GM18951 (cell line): ENCODE results near the gene MEX3A.

ENCODE experiments used
- POLR2A ChIP-seq: IDR thresholded peaks from 4 replicates; pipeline ENCODE4 v1.6.1; 2011; ENCODE audit warnings: mild to moderate bottlenecking; ENCODE audit not compliant: insufficient read length, insufficient read depth; ENCODE audit errors: extremely low read depth
- in situ Hi-C: fragments of 300-500 bp; cut with MboI; formaldehyde crosslinking; loops from one replicate; pipeline ENCODE4 v1.12.0; 2022; ENCODE audit warnings: low sequenced_read_pairs, mixed read lengths, inconsistent platforms; ENCODE audit not compliant: unreplicated experiment

Gene MEX3A

DNA sequence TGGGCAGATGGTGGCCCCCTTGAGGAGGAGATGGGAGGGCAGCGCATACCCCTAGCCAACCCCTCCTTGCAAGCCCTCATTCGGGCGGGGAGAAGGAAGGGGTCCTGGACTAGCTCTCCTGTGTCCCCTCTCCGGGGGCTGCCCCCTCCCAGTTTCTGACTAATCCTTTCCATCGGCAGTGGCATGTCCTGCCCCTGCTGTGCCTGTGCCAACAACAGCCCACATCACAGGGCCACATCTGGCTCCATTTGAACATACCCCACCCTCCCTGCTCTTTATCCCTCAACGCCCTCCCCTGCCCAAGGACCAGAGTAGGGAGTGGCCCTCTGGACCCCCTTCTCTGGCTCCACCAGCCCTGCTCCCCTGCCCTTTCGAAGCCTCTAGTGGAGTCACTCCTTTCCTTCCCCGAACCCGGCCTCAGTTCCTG lies 21.3 kb upstream of the MEX3A start:
- in situ Hi-C loops: no loop called here

DNA sequence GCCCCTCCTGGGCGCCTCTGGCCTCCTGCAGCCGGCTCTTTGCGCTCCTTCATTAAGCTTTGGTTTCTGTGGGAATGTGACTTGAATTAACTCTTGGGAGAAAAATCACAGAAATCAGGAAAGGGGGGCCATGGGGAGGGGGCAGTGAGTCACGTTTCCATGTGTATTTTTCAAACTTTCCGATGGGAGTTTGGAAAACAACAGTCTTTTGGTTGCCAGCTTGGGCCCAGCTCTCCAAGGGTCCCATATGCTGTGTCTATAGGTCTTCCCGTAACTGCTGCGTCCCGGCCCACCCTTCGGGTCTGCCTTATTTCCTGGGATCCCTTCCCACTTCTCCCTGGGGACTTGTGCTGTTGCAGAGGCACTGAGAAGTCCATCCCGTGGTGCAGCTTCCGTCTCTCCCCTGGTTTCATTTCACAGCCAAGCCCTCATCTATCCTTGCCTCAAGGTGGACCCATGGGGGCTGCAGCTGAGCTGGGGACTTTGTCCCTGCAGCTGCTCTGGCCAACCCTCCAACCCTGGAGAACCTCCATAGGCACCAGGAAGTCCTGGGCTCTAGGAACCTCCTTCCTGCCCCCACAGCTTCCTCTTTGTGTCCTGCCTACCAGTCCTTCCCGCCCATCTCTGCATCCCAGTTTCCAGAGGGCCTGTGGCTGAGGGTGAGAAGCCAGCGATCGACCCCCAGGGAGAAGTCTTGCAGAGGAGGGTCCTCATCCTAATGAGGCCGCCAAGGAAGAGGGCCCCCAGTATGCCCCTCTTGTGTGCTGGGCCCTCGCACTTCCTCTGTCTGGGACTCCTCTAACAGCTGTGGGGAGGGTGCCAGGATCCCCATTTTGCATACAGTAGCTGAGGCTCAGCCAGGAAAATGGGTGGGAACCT lies 20.6 kb upstream of the MEX3A start:
- in situ Hi-C loops: no loop called here
- TF ChIP-seq POLR2A: no peak

More for the DNA sequence above, 21.3 kb upstream of the MEX3A start:
- no peak for TF ChIP-seq POLR2A

DNA sequence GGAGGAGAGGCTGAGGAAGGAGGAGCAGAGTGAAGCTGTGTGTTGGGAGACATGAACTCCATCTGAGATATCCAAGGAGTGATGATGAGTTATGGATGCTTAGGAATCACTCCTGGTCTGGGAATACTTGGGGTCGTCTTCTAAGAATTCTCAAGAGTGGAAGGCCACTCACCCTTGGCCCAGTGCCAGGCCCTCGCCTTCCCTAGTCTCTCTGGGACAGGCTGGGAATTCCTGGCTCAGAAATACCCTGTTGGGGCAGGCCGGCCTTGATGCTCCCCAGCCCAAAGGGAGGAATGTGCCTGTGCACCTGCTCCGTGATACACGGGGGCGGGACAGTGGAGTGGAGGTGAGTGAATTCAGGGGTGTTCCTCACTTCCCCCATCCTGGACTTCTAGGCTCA lies 19.6 kb upstream of the MEX3A start:
- TF ChIP-seq POLR2A: no peak
- in situ Hi-C loops: no loop called here

DNA sequence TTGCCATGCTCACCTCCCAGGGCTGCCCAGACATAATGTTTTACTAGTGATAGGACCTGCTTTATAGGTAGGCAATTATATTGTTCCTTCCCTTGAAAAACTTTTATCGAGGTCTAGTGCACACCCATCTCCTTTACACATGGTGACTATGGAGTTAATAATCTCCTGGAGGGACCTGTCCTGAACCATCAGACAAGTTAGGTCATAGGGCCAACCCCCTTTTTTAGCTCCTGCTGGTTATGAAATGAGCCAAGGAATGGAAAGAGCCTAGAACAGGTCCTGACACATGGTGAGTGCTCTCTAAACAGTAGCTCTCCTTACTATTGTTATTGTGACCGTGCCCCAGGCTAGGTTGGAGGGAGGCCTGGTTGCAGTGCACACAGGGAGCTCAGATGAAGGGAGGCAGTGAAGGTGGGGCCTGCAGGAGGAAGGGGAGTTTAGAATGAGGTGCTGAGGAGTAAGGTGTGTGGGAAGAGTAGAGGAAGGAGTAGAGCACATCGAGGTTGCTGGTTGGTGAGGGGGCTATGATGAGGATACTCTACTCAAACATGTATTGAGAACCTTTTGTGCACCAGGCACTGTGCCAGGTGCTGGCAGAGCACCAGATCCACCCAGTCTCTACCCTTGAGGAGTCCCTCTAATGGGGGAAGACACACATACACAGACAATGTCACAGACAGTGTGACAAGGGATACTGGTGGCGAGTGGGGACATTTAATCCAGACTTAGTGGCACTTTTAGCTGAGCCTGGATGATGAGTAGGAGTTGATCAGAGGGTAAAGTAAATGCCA lies 18.1 kb upstream of the MEX3A start:
- no peak for TF ChIP-seq POLR2A
- in situ Hi-C loops: no loop called here

DNA sequence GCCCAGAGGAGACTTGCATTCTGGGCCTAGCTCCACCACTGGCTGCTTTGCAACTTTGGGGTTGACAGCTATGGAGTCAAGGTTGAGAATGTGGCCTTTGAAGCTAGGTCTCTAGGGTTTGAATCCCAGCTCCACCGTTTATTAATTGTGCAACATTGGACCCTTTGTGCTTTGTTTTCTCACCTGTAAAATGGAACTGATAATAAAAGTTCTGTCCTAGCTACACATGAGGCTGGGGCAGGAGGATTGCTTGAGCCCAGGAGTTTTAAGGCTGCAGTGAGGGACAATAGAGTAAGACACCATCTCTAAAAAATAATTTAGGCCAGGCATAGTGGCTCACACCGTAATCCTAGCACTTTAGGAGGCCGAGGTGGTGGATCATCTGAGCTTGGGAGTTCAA lies 17.0 kb upstream of the MEX3A start:
- no peak for TF ChIP-seq POLR2A
- in situ Hi-C loops: loop anchor here (10.0 kb wide), 1 partner anchor 216 kb away; no protein-coding TSS in a partner anchor

- TF ChIP-seq POLR2A: no peak
Measured at GRCh38 chr1:156098784-156099183, 16.5 kb upstream of the MEX3A start.

DNA sequence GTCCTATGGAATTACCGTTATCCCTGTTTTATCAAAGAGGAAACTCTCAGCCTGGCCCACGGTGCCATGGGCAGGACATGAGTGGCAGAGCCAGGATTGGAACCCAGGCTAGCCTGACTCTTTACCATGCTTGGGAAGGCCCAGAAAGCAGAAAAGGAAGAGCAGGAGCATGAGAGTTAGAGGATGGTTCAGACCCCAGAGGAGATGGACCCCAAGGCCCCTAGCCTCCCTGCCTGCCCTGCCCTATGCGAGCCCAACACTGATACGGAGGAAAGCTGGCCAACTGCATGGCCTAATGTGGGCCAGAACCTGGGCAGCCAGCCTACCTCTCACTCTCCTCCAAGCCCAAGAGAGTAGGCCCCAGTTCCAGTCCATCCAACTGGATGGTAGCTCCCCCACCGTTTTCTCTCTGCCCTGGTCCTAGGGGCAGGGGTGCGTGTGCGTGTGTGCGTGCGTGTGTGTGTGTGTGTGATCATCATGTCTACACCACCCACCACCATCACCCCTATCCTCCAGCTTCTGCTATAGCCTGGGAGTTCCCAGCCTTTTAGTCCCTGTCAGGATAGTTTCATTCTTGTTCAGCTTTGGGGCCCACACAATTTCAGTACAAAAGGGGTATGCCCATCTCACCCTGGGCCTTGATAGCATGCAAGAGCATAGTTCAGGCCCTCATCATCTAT lies 15.4 kb upstream of the MEX3A start:
- no peak for TF ChIP-seq POLR2A
- in situ Hi-C loops: loop anchor here (10.0 kb wide), 1 partner anchor 217 kb away; no protein-coding TSS in a partner anchor

More at GRCh38 chr1:156098784-156099183, 16.5 kb upstream of the MEX3A start:
- in situ Hi-C loops: loop anchor here (10.0 kb wide), 1 partner anchor 216 kb away; no protein-coding TSS in a partner anchor

DNA sequence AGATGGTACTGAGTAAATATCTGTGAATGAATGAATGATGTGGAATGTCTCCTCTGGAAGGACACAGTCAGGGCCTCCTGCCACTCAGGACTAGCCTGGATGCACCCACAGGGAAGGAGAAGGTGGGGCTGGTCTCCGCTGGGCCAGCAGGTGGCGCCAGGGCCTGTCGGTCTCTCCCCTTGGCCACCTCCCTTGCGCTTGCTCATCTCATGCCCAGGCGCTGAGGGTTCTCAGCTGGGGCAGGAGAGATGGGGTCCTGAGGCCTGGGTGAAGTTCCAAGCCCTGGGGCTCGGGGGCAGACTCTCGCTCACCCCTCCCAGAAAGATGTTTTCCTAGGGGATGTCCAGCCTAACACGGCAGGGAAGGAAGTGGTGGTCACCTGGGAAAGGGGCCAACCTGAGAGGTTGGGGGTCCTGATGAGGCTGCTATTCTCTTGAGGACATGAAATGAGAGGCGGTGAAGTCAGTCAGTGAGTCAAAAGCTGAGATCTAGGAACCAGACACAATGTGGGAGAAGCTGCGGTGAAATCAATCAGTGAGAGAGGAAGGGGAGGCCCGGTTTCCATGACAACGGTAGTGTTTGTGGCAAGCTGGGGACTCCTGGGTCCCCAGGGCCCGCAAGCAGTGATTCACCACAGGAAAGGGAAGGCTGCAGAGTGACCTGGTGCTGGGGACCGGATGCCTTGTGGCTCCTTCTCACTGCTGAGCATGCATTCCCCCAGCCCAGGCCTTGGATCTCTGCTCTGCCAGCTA lies 14.6 kb upstream of the MEX3A start:
- in situ Hi-C loops: loop anchor here (10.0 kb wide), 1 partner anchor 218 kb away; no protein-coding TSS in a partner anchor
- no peak for TF ChIP-seq POLR2A

DNA sequence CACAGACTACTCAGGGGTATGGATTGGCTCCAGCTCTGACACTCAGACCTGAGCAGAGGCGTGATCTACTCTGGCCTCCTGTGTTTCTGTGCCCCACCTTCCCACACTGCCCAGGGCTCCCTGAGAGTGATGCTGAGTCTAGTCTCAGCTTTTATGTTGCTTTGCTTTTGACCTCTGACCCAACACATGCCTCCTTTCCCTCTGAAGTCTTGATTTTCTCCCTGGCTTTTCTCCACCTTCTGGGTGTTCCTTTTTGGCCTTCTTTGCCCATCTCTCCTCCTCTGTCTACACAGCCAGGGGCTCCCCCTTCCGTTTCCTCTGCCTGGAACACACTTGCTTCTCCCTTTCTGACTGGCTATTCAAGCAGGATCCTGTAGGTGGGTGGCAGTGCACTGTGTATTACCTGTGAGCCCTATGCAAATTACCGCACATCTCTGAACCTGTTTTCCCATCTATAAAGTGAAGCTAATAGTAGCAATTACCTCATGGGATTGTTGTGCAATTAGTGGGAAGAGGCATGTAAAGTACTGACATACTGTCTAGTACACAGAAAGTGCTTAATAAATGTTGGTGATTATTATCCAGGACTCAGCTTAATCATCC lies 13.7 kb upstream of the MEX3A start:
- in situ Hi-C loops: loop anchor here (10.0 kb wide), 1 partner anchor 219 kb away; no protein-coding TSS in a partner anchor
- TF ChIP-seq POLR2A: no peak

DNA sequence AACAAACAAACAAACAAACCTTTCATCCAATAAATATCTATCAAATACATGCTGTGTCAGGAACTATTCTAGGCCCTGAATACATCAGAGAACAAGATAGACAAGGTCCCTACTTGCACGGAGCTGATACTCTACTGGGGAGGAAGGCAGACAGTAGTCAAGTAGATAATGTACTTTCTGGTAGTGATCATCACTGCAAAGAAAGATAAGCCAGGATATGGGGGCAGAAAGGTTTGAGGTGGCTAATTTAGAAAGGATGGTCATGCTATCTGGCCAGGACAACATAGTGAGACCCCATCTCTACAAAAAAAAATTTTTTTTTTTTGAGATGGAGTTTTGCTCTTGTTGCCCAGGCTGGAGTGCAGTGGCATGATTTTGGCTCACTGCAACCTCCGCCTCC lies 9.3 kb upstream of the MEX3A start:
- TF ChIP-seq POLR2A: no peak
- in situ Hi-C loops: loop anchor here (5.0 to 10.0 kb wide), 2 partner anchors 36 to 223 kb away; no protein-coding TSS in a partner anchor

GRCh38 chr1:156090840-156091188 lies 8.5 kb upstream of the MEX3A start:
- TF ChIP-seq POLR2A: no peak
- in situ Hi-C loops: loop anchor here (5.0 to 10.0 kb wide), 2 partner anchors 36 to 224 kb away; no protein-coding TSS in a partner anchor
